Measurements from ENCODE around the gene RBCK1. TPM values are rescaled to one million over a fixed set of nuclear protein-coding genes. Genes with fewer than 3 reads are reported as not detected.
"Not testable (repeated sequence)": the region's sequence is repeated elsewhere in the genome, so short reads cannot be mapped to it uniquely, and the experiment has no call there.

Gene RBCK1
- total RNA-seq, 1 donor from 2014 or later = 73.9 TPM

GRCh38 chr20:375265-375889 lies 32.7 kb upstream of the RBCK1 start:
- DNase-seq (ENCODE audit: low spot score) (no peak), ATAC-seq (no peak)

GRCh38 chr20:376089-376488 lies 32.0 kb upstream of the RBCK1 start:
- DNase-seq (ENCODE audit: low spot score) (no peak), ATAC-seq (no peak)

GRCh38 chr20:376750-377149 lies 31.3 kb upstream of the RBCK1 start:
- ATAC-seq = no peak

GRCh38 chr20:377578-377977 lies 30.5 kb upstream of the RBCK1 start:
- ATAC-seq; DNase-seq (ENCODE audit: low spot score): not testable (repeated sequence)

More at GRCh38 chr20:376750-377149, 31.3 kb upstream of the RBCK1 start:
- no peak for DNase-seq (ENCODE audit: low spot score)

GRCh38 chr20:378961-379336 lies 29.1 kb upstream of the RBCK1 start:
- ATAC-seq (no peak), DNase-seq (ENCODE audit: low spot score) (no peak)

- ATAC-seq (peak; percentile 57), DNase-seq (ENCODE audit: low spot score) (peak; percentile 74)
These were observed 27.1 kb upstream of the RBCK1 start for GRCh38 chr20:380763-381580.

- peak; percentile 92 for DNase-seq (ENCODE audit: low spot score)
- peak; percentile 81 for ATAC-seq
These were observed 26.4 kb upstream of the RBCK1 start for GRCh38 chr20:381581-382290.

- ATAC-seq (peak; percentile 41), DNase-seq (ENCODE audit: low spot score) (no peak)
These were observed 25.6 kb upstream of the RBCK1 start for GRCh38 chr20:382291-383115.

GRCh38 chr20:383889-384288 lies 24.2 kb upstream of the RBCK1 start:
- DNase-seq (ENCODE audit: low spot score) = no peak

GRCh38 chr20:384723-385122 lies 23.4 kb upstream of the RBCK1 start:
- DNase-seq (ENCODE audit: low spot score) (no peak), ATAC-seq (no peak)

More at GRCh38 chr20:383889-384288, 24.2 kb upstream of the RBCK1 start:
- ATAC-seq = no peak

GRCh38 chr20:385448-385847 lies 22.7 kb upstream of the RBCK1 start:
- ATAC-seq = no peak
- no peak for DNase-seq (ENCODE audit: low spot score)

- ATAC-seq; DNase-seq (ENCODE audit: low spot score): not testable (repeated sequence)
These were observed 21.5 kb upstream of the RBCK1 start for GRCh38 chr20:386634-387033.

- no peak for ATAC-seq
- DNase-seq (ENCODE audit: low spot score) = no peak
These were observed 20.6 kb upstream of the RBCK1 start for GRCh38 chr20:387520-387919.

- DNase-seq (ENCODE audit: low spot score) = no peak
These were observed 19.8 kb upstream of the RBCK1 start for GRCh38 chr20:388034-388994.

GRCh38 chr20:389220-389619 lies 18.9 kb upstream of the RBCK1 start:
- ATAC-seq (peak; percentile 66), DNase-seq (ENCODE audit: low spot score) (peak; percentile 70)

More at GRCh38 chr20:388034-388994, 19.8 kb upstream of the RBCK1 start:
- ATAC-seq = no peak

- ATAC-seq = peak; percentile 48
- no peak for DNase-seq (ENCODE audit: low spot score)
These were observed 16.9 kb upstream of the RBCK1 start for GRCh38 chr20:391041-391711.

GRCh38 chr20:393296-393695 lies 14.8 kb upstream of the RBCK1 start:
- not testable (repeated sequence) for ATAC-seq; DNase-seq (ENCODE audit: low spot score)

- DNase-seq (ENCODE audit: low spot score) = no peak
- ATAC-seq = no peak
These were observed 11.9 kb upstream of the RBCK1 start for GRCh38 chr20:396252-396618.

All from left lobe of liver (tissue), 2 donors.